Type B pancreatic cell (in vitro differentiated cells): ENCODE measurements around the gene HAGHL. TPM values are rescaled to one million over a fixed set of nuclear protein-coding genes. Genes with fewer than 3 reads are reported as not detected.

ENCODE experiments used
- DNase-seq: peaks from one replicate; pipeline ENCODE4 v3.0.0; 2021; ENCODE audit warnings: mixed read lengths; ENCODE audit not compliant: unreplicated experiment; ENCODE audit errors: extremely low spot score
- H3K27ac Mint-ChIP-seq: 2 replicates; pipeline ENCODE4 v1.8.0; 2021; ENCODE audit warnings: mild to moderate bottlenecking, mixed read lengths
- H3K27me3 Mint-ChIP-seq: 2 replicates; pipeline ENCODE4 v1.8.0; 2021; ENCODE audit warnings: mixed read lengths
- H3K36me3 Mint-ChIP-seq: 2 replicates; pipeline ENCODE4 v1.8.0; 2021; ENCODE audit warnings: mixed read lengths
- H3K4me1 Mint-ChIP-seq: one replicate; pipeline ENCODE4 v1.8.0; 2021; ENCODE audit warnings: mixed read lengths; ENCODE audit not compliant: unreplicated experiment
- H3K4me3 Mint-ChIP-seq: 2 replicates; pipeline ENCODE4 v1.8.0; 2021; ENCODE audit warnings: mild to moderate bottlenecking, mixed read lengths
- H3K9me3 Mint-ChIP-seq: 2 replicates; pipeline ENCODE4 v1.8.0; 2021; ENCODE audit warnings: mixed read lengths
- total RNA-seq: library from RNA; stranded (reverse); gene quantifications from 2 replicates; pipeline ENCODE4 v1.2.1, GENCODE V29; 2021; ENCODE audit warnings: low replicate concordance
- TF ChIP-seq, protein P1 (sequence below): fragments of 200-600 bp; sonication (generic); conservative IDR thresholded peaks from 2 replicates; pipeline ENCODE4 v1.5.0; 2021; ENCODE audit warnings: antibody characterized with exemption, mild to moderate bottlenecking

HAGHL gene
- total RNA-seq, 1 donor from 2014 or later = 8.5 TPM

DNA sequence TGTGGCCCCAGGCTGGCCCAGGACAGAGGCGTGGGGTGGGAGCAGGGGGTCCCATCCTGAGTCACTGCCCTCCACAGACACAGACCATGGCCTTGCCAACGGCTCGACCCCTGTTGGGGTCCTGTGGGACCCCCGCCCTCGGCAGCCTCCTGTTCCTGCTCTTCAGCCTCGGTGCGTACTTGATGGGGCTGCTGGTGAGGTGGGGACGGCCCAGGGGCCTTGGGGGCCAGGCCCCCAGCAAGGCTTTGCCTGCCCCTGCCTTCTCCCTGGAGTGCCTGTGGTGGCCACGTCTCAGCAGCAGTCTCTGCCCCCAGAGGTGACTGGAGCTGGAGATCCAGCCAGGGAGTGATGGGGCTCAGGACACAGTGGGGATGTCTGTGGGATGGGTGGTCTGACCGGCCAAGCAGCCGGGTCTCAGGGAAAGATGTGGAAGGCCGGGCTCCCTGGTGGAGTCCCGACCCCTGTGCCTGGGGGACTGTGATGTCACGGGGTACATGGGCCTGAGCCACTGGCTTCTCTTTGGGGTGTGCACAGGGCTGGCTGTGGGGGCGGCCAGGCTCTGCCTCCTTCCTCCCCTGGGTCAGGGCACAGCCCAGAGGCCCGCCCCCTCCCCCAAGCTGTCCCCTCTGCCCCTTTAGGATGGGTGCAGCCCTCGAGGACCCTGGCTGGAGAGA, 35.8 kb downstream of the HAGHL start:
- TF ChIP-seq, protein P1, sequence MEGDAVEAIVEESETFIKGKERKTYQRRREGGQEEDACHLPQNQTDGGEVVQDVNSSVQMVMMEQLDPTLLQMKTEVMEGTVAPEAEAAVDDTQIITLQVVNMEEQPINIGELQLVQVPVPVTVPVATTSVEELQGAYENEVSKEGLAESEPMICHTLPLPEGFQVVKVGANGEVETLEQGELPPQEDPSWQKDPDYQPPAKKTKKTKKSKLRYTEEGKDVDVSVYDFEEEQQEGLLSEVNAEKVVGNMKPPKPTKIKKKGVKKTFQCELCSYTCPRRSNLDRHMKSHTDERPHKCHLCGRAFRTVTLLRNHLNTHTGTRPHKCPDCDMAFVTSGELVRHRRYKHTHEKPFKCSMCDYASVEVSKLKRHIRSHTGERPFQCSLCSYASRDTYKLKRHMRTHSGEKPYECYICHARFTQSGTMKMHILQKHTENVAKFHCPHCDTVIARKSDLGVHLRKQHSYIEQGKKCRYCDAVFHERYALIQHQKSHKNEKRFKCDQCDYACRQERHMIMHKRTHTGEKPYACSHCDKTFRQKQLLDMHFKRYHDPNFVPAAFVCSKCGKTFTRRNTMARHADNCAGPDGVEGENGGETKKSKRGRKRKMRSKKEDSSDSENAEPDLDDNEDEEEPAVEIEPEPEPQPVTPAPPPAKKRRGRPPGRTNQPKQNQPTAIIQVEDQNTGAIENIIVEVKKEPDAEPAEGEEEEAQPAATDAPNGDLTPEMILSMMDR = no peak
- Mint-ChIP-seq H3K4me3 (no peak overlapping the region), H3K36me3 (no peaks in the 10 kb centered on the region), H3K27ac (no peak overlapping the region), H3K27me3 (peaks cover 3% of the 10 kb centered on the region), H3K9me3 (no peaks in the 10 kb centered on the region), H3K4me1 (peaks cover 6% of the 10 kb centered on the region)
- no peak for DNase-seq

DNA sequence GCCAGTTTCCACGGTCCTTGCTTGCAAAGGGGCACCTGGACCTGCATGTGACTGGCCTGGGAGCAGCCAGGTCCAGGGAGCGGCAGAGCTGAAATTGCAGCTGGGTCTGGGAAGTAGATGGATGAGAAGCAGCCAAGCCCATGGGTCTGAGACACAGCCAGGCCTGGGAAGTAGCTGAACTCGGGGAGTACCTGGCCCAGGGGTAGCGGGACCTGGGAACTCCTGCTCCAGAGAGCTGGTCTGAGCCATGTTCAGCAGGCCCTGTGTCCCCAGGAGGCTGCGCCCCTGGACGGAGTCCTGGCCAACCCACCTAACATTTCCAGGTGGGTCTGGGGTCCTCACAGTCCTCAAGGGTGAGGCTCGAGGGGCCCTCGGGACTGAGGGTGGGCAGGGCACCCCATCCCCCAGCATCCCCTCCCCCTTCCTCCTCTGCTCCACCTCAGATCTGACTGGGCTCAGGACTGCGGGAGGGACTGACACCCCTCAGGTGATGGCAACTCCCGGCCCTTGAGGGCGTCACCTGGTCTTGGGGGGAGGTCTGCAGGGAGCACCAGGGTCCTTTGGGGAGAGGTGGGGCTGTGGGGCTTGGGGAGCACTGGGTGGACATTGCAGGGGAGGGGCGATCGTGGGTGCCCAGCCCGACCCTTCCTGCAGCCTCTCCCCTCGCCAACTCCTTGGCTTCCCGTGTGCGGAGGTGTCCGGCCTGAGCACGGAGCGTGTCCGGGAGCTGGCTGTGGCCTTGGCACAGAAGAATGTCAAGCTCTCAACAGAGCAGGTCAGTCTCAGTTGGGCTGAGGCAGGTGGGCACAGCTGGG, 36.7 kb downstream of the HAGHL start:
- no peak overlapping the region for H3K4me3 Mint-ChIP-seq
- no peak for DNase-seq
- H3K9me3 Mint-ChIP-seq = no peaks in the 10 kb centered on the region
- no peaks in the 10 kb centered on the region for H3K36me3 Mint-ChIP-seq
- no peak overlapping the region for H3K27ac Mint-ChIP-seq
- H3K4me1 Mint-ChIP-seq = peaks cover 6% of the 10 kb centered on the region
- TF ChIP-seq, protein P1 = no peak
- H3K27me3 Mint-ChIP-seq = peaks cover 3% of the 10 kb centered on the region

DNA sequence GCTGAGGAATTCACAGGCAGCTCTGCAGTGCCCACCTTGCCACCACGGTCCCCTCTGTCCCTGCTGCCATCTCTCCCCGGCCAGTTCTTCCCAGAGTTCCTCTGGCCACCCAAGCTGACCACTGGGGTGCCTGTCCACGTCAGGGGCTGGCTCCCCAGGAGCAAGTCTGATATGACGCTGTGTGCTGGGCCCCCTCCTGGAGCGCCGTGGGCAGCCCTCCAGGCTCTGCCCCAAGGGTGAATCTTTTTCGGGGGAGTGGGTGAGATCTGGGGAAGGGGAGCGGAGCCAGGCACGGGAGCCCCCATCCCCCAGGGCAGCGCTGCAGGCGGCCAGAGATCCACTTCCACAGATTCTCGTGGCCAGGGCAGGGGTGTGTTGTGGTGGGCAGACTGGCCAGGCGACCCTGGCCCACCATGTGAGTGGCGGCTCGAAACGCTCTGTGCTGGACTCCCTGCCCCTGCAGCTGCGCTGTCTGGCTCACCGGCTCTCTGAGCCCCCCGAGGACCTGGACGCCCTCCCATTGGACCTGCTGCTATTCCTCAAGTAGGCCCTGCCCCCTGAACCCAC, 37.4 kb downstream of the HAGHL start:
- H3K27me3 Mint-ChIP-seq = peaks cover 3% of the 10 kb centered on the region
- no peak for DNase-seq
- H3K4me1 Mint-ChIP-seq = peaks cover 6% of the 10 kb centered on the region
- no peaks in the 10 kb centered on the region for H3K9me3 Mint-ChIP-seq
- TF ChIP-seq, protein P1 = no peak
- H3K27ac Mint-ChIP-seq = no peak overlapping the region
- H3K4me3 Mint-ChIP-seq = no peak overlapping the region
- no peaks in the 10 kb centered on the region for H3K36me3 Mint-ChIP-seq

DNA sequence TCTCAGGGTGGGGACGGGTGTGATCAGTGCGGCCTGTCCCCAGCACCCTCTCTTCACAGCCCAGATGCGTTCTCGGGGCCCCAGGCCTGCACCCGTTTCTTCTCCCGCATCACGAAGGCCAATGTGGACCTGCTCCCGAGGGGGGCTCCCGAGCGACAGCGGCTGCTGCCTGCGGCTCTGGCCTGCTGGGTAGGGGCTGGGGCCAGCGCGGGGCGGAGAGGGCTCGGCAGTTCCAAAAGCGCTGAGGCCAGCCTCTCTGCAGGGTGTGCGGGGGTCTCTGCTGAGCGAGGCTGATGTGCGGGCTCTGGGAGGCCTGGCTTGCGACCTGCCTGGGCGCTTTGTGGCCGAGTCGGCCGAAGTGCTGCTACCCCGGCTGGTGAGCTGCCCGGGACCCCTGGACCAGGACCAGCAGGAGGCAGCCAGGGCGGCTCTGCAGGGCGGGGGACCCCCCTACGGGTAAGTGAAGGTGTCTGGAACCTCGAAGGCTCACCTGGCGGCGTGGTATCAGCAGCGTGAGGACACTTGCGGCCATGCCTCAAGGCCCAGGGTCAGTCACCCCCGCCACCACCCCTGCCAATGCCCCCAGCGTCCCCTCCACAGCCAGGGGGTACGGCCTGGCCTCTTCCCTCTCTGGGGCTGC, 38.1 kb downstream of the HAGHL start:
- Mint-ChIP-seq H3K9me3 (no peaks in the 10 kb centered on the region), H3K36me3 (no peaks in the 10 kb centered on the region), H3K4me1 (no peaks in the 10 kb centered on the region), H3K27me3 (no peaks in the 10 kb centered on the region), H3K27ac (no peak overlapping the region), H3K4me3 (no peak overlapping the region)
- no peak for DNase-seq
- TF ChIP-seq, protein P1 = no peak

DNA sequence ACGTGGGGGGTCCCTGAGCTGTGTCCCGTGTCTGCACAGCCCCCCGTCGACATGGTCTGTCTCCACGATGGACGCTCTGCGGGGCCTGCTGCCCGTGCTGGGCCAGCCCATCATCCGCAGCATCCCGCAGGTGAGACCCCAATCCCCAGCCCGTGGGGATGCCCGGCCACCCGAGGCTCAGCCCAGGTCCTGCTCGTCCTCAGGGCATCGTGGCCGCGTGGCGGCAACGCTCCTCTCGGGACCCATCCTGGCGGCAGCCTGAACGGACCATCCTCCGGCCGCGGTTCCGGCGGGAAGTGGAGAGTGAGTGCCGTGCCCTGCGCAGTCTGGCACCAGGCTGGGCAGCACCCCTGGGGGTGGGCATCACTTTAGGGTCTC, 38.6 kb downstream of the HAGHL start:
- no peaks in the 10 kb centered on the region for H3K36me3 Mint-ChIP-seq
- no peaks in the 10 kb centered on the region for H3K4me1 Mint-ChIP-seq
- no peak overlapping the region for H3K4me3 Mint-ChIP-seq
- H3K9me3 Mint-ChIP-seq = no peaks in the 10 kb centered on the region
- no peaks in the 10 kb centered on the region for H3K27me3 Mint-ChIP-seq
- no peak overlapping the region for H3K27ac Mint-ChIP-seq
- TF ChIP-seq, protein P1 = no peak
- DNase-seq = no peak
